SJCRH30 (cell line): Measurements from ENCODE around the gene SVIL. TPM values are rescaled to one million over a fixed set of nuclear protein-coding genes. Genes with fewer than 3 reads are reported as not detected.
"Not testable (repeated sequence)": the region's sequence is repeated elsewhere in the genome, so short reads cannot be mapped to it uniquely, and the experiment has no call there.

Source experiments
- DNase-seq, 2 experiments: peaks; one replicate each; pipeline ENCODE4 v3.0.0-alpha.2; 2015 to 2020
- H3K27ac ChIP-seq: fragments of 250-450 bp; sonication (Bioruptor Pico); 2 replicates; pipeline ENCODE4 v1.5.1; 2020; ENCODE audit warnings: mild to moderate bottlenecking, moderate library complexity
- H3K27me3 ChIP-seq: fragments of 250-450 bp; sonication (Bioruptor Pico); 2 replicates; pipeline ENCODE4 v1.5.1; 2020; ENCODE audit warnings: mild to moderate bottlenecking, moderate library complexity
- H3K36me3 ChIP-seq: fragments of 250-450 bp; sonication (Bioruptor Pico); 2 replicates; pipeline ENCODE4 v1.5.1; 2020; ENCODE audit warnings: mild to moderate bottlenecking, moderate library complexity
- H3K4me1 ChIP-seq: fragments of 250-450 bp; sonication (Bioruptor Pico); 2 replicates; pipeline ENCODE4 v1.5.1; 2020; ENCODE audit warnings: mild to moderate bottlenecking, moderate library complexity
- H3K4me3 ChIP-seq: fragments of 250-450 bp; sonication (Bioruptor Pico); 2 replicates; pipeline ENCODE4 v1.5.1; 2020; ENCODE audit warnings: mild to moderate bottlenecking, moderate library complexity
- H3K9me3 ChIP-seq: fragments of 250-450 bp; sonication (Bioruptor Pico); replicated peaks from 2 replicates; pipeline ENCODE4 v1.5.1; 2020; ENCODE audit warnings: mild to moderate bottlenecking, moderate library complexity
- total RNA-seq: library from RNA; depleted of rRNA; stranded (reverse); fragments of >200 nt; shearing (Covaris generic); gene quantifications from 2 replicates; pipeline ENCODE4 v1.2.3, GENCODE V29; 2014

Gene SVIL
- total RNA-seq, 1 experiment from 2014 or later: 42.5 TPM

DNA sequence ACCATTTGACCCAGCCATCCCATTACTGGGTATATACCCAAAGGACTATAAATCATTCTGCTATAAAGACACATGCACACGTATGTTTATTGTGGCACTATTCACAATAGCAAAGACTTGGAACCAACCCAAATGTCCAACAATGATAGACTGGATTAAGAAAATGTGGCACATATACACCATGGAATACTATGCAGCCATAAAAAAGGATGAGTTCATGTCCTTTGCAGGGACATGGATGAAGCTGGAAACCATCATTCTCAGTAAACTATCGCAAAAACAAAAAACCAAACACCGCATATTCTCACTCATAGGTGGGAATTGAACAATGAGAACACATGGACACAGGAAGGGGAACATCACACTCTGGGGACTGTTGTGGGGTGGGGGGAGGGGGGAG is 85.3 kb downstream of the SVIL start:
- not testable (repeated sequence) for H3K9me3 ChIP-seq, H3K4me1 ChIP-seq, DNase-seq, H3K4me3 ChIP-seq, H3K27me3 ChIP-seq, H3K27ac ChIP-seq
- peaks cover 44% of the 10 kb centered on the region for H3K36me3 ChIP-seq

DNA sequence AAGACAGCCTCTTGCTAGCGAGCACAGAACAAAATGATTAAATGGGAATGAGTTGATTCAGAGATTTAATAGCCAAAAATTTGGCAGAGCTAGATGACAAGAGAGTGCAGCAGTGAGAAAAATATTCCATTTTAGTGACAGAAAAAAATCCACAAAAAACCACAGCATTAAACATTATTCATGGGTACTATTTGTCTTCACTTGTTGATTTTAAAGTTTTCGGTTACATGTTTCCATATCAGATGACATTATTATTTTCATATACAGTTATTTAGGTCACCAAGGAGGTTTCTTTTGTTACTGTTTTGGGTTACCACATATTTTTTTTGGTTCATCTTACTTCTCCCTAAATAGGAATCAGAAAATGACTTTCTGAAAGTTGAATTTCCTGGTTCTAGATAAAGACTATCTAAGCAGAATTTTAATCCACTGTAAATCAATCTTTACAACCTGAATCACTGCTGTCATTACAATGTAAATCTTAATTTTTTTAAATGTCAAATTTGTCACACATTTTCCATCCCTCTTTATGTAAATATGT is 87.9 kb downstream of the SVIL start:
- H3K4me1 ChIP-seq: 0 out of 2 replicates have a peak, but pooled peaks cover 2% of the 10 kb centered on the region
- peaks cover 27% of the 10 kb centered on the region for H3K36me3 ChIP-seq
- no peaks in the 10 kb centered on the region for H3K9me3 ChIP-seq
- no peak overlapping the region for H3K4me3 ChIP-seq
- no peak for DNase-seq
- no peaks in the 10 kb centered on the region for H3K27me3 ChIP-seq
- no peak overlapping the region for H3K27ac ChIP-seq

DNA sequence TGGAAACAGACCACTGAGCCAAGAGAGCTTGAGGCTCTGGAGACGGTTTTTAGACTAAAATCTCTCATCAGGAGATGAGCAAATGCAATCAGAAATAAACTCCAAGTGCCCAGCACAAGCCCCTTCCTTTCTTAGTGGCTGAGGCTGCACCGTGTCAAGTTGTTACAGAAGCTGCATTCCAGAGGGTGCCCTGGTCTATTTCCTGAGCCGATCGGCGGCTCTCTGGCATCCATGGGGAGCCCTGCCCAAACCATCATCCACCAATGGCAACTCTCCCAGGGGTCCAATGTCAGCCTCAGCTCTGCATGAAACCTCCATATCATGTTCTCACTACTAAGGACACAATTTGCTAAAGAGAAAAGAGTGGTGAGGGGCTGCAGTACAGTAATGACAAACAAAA is 89.6 kb downstream of the SVIL start:
- no peaks in the 10 kb centered on the region for H3K27me3 ChIP-seq
- H3K36me3 ChIP-seq: peaks cover 21% of the 10 kb centered on the region
- 0 out of 2 replicates have a peak, but pooled peaks cover 2% of the 10 kb centered on the region for H3K4me1 ChIP-seq
- no peaks in the 10 kb centered on the region for H3K9me3 ChIP-seq
- H3K4me3 ChIP-seq: no peak overlapping the region
- no peak for DNase-seq
- no peak overlapping the region for H3K27ac ChIP-seq

DNA sequence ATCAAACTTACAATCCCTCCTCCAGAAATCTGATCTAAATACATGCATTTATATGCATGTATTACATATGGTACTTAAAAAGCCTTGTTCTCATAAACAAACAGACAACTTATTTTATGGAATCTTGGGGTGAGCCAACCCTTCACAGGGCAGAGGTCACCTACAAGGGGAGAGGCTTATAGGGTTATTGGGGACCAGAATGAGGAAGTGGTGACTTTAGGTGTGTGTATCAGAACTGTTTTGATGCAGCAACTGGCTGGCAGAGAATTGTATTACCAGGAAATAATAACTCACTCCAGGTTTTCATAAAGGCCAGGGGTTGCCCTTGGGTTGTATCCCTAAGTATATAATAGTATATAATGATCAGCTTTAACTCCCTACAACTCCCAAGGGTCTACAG is 91.1 kb downstream of the SVIL start:
- peaks cover 20% of the 10 kb centered on the region for H3K36me3 ChIP-seq

DNA sequence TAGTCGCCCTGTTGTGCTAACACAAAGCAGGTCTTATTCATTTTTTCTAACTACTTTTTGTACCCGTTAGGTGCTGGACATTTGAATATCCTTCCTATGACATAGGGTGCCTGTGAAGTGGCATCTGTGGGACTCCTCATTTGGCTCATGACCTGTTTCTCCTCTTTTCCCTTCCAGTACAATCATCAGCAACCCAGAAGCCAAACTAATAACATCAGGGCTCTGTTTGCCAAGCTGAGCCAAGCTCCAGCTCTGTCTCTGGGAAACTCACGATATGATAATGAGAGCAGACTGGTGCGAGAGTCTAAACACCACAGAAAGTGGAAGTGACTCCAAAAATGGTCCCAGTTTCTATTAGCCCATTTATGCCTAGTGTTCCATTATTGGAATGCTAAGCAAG is 92.0 kb downstream of the SVIL start:
- H3K36me3 ChIP-seq: peaks cover 22% of the 10 kb centered on the region
- H3K4me1 ChIP-seq: 0 out of 2 replicates have a peak, but pooled peaks cover 2% of the 10 kb centered on the region
- no peak overlapping the region for H3K27ac ChIP-seq
- no peaks in the 10 kb centered on the region for H3K27me3 ChIP-seq
- no peak for DNase-seq
- H3K4me3 ChIP-seq: no peak overlapping the region
- H3K9me3 ChIP-seq: no peaks in the 10 kb centered on the region

More for the DNA sequence above, 91.1 kb downstream of the SVIL start:
- no peaks in the 10 kb centered on the region for H3K27me3 ChIP-seq
- H3K9me3 ChIP-seq: no peaks in the 10 kb centered on the region
- H3K27ac ChIP-seq: no peak overlapping the region
- 0 out of 2 replicates have a peak, but pooled peaks cover 2% of the 10 kb centered on the region for H3K4me1 ChIP-seq
- DNase-seq: no peak
- H3K4me3 ChIP-seq: no peak overlapping the region

DNA sequence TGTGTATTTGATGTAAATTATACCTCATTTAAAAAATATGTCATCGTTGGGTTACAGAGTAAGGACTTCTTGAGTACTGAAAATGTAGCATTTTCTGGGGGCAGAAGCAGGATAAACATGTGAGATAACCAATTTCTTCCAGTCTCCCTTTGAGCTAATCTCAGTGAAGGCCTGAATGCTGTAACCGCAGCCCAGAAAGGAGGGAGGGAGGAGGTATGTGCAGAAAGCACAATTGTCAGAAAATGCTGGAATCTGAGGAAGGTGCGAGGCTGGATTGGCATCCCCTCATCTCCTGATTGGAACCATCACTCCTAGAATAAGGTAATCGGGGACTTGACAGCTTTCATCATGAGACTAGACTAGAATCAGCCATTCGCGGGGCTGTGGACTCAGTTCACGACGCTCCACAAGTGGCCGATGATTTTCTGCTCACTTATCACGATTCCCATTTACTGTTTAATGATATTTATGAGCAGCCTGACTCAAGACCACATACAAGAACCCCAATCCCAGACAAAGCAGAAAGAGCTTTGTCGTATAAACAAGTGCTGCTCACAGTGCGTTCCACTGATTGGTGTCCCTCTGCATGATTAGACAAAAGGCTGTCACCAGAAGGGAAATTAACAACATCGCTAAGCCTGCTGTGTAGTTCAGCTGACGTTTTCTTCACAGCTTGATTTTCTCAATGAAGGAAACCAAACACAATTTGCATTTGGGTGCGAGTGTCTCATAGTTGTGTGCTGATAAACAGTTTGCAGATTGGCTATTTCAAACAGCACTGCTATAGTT is 93.2 kb downstream of the SVIL start:
- H3K4me1 ChIP-seq: no peaks in the 10 kb centered on the region; the same call in 1 of the 2 replicates

DNA sequence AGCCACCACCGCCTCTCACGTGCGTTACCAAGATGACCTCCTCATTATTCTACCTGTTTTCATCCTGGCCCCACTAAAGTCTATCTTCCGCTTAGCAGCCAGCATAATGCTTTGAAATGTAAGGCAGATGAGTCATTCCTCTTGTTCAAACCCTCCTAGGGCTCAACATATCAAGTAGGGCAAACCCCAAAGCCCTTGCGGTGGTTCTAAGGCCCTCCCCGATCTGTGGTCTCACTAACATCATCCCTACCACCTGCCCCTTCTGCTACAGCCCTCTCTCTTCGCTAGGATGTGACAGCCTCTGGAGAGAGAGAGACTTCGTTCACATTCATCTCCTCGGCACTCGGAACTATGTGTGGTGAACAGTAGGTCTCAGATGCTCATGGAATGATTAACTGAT is 94.8 kb downstream of the SVIL start:
- Histone ChIP-seq H3K27me3 (no peaks in the 10 kb centered on the region), H3K9me3 (no peaks in the 10 kb centered on the region), H3K4me1 (peaks cover 5% of the 10 kb centered on the region; the same call in 1 of the 2 replicates), H3K36me3 (peaks cover 17% of the 10 kb centered on the region), H3K27ac (no peak overlapping the region), H3K4me3 (no peak overlapping the region)
- peak; percentile 43 to 59 for DNase-seq

More for the DNA sequence above, 93.2 kb downstream of the SVIL start:
- no peak overlapping the region for H3K27ac ChIP-seq
- no peaks in the 10 kb centered on the region for H3K9me3 ChIP-seq
- DNase-seq: no peak
- no peaks in the 10 kb centered on the region for H3K27me3 ChIP-seq
- peaks cover 22% of the 10 kb centered on the region for H3K36me3 ChIP-seq
- H3K4me3 ChIP-seq: no peak overlapping the region

DNA sequence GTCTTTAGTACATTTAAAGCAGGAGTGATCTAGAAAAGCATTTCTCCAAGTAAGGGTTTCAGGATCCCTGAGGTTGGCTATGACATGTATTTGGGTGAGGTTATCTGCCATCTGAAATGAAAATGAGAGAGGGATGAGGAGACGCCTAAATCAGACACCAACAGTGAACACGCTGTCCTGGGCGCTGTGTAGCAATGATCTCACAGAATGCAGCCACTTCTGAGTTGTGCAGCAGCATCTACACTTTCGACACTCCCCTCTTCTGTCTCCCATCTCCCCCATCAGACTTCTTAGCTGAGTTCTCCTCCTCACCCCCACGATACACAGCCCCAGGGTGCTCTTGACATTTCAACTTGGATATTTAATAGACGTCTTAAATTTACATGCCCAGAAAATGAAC is 95.4 kb downstream of the SVIL start:
- H3K36me3 ChIP-seq: peaks cover 14% of the 10 kb centered on the region; the same call in 1 of the 2 replicates
- H3K27ac ChIP-seq: no peak overlapping the region
- no peaks in the 10 kb centered on the region for H3K9me3 ChIP-seq
- DNase-seq: no peak
- no peak overlapping the region for H3K4me3 ChIP-seq
- peaks cover 5% of the 10 kb centered on the region; the same call in 1 of the 2 replicates for H3K4me1 ChIP-seq
- no peaks in the 10 kb centered on the region for H3K27me3 ChIP-seq

DNA sequence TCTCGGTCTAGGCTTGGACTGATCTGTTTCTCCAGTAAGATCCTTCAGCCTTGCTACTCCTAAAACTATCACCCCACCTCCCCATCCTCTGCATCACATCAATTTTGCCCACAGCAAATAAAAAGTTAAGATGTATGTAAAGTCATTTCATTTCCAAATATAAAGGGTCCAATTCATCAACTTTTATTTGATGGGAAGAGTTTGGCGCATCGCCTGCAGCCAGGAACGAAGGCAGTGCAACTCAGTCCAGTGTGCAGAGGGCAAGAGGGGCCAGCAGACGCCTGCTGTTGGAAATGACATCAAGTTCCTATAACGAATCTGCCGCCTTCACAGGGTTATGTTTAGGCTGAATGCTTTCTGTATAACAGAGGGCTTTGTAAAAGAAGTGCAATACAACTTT is 97.0 kb downstream of the SVIL start:
- H3K4me1 ChIP-seq: peaks cover 5% of the 10 kb centered on the region; the same call in 1 of the 2 replicates
- DNase-seq: no peak
- no peak overlapping the region for H3K27ac ChIP-seq
- H3K4me3 ChIP-seq: no peak overlapping the region
- no peaks in the 10 kb centered on the region for H3K27me3 ChIP-seq
- no peaks in the 10 kb centered on the region for H3K9me3 ChIP-seq
- peaks cover 14% of the 10 kb centered on the region; the same call in 1 of the 2 replicates for H3K36me3 ChIP-seq

DNA sequence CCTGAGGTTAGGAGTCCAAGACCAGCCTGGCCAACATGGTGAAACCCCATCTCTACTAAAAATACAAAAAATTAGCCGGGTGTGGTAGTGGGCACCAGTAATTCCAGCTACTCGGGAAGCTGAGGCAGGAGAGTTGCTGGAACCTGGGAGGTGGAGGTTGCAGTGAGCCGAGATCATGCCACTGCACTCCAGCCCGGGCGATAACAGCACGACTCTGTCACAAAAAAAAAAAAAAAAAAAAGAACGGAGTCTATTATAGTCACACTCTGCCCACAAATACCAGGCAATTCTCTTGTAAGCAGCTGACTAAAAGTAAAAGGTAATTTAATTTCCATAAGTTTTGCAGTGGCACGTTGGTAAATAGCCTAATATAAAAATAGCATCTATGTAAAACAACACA is 98.1 kb downstream of the SVIL start:
- not testable (repeated sequence) for H3K4me1 ChIP-seq, H3K4me3 ChIP-seq, H3K9me3 ChIP-seq, DNase-seq, H3K27me3 ChIP-seq, H3K27ac ChIP-seq
- H3K36me3 ChIP-seq: peaks cover 12% of the 10 kb centered on the region; the same call in 1 of the 2 replicates

DNA sequence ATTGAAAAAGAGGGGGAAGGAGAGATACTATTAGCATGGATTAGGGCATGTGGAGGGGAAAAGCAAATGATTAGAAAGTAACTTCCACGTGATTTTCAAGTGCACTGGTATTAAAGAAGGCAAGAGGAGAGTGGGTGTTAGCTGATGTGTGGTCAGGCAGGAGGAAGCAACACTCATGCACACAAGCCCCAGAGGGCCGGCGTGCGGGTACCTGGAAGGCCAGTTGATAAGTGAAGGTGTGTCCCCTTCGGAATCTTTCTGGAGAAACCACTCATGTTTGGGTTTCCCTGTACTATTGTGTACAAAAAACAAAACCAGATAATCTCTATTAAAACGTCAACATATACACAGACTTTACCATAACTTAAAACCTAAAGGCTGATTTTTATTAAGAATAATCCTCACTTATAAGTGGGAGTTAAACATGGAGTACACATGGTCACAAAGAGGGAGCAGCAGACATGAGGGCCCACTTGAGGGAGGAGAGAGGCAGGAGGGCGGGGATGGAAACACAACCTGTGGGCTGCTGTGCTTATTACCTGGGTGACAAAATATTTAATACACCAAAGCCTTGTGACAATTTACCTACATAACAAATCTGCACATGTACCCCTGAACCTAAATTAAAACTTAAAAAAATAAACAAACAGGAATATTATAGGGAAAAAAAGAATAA is 98.9 kb downstream of the SVIL start:
- DNase-seq: no peak
- H3K27ac ChIP-seq: no peak overlapping the region
- H3K4me1 ChIP-seq: peaks cover 5% of the 10 kb centered on the region; the same call in 1 of the 2 replicates
- H3K4me3 ChIP-seq: no peak overlapping the region
- H3K36me3 ChIP-seq: peaks cover 7% of the 10 kb centered on the region
- no peaks in the 10 kb centered on the region for H3K9me3 ChIP-seq
- no peaks in the 10 kb centered on the region for H3K27me3 ChIP-seq

DNA sequence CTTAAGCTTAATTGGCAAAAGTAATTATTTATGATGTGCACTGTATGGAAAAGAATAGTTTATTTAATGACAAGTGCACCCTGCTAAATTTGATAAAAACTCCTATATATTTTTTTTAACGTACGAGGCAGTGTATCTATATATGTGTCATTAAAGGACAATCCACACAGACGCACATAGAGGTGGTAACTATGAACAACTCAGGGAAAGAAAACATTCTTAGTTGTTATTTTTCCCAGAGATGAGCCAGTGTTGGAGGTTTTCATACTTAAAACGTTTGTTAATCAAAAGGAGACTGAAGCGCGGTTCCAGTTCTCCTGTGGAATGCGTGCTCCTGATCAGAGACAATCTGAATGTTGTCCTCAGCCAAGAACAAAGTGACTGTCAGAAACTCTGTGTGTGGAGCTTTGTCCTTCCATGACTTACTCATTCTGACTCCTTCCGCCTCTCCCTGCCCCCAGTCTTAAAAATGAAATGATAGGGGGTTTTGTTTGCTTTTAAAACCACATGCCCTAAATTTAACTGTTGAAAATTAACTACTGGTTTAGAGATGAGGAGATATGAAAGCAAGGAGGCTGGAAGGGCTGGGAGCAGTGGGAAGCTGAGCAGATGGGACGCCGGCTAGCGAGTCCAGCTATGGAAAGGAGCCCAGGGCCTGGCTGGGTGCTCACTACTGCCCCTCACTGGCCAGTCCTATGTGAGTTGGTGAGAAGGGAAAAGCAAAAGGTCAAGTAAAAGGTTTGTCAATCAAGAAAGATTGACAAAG is 99.6 kb downstream of the SVIL start:
- H3K9me3 ChIP-seq: no peaks in the 10 kb centered on the region
- H3K4me3 ChIP-seq: no peak overlapping the region
- no peaks in the 10 kb centered on the region for H3K27me3 ChIP-seq
- peaks cover 5% of the 10 kb centered on the region; the same call in 1 of the 2 replicates for H3K4me1 ChIP-seq
- H3K27ac ChIP-seq: no peak overlapping the region
- peaks cover 14% of the 10 kb centered on the region for H3K36me3 ChIP-seq
- DNase-seq: peak; percentile 78 to 82

DNA sequence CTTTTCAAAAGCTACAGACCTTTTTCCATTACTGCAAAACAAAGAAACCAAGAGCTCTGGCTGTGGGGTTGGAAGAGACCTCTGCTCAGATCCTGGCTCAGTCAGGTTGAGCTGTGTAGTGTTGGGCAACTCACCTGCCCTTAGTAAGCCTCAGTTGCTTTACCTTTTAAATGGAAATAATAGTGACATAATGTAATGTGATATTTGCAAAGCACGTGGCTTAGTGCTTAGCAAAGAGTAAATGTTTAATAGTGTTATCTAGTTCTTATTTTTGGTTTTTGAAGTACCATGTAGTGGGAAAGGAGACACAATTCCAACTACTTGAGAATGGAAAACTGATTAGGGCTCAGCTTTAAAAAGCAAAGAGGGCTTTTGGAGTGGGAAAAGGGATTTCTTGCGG is 100.2 kb downstream of the SVIL start:
- H3K36me3 ChIP-seq: peaks cover 15% of the 10 kb centered on the region
- no peak overlapping the region for H3K27ac ChIP-seq
- H3K9me3 ChIP-seq: no peaks in the 10 kb centered on the region
- H3K4me3 ChIP-seq: no peak overlapping the region
- H3K27me3 ChIP-seq: no peaks in the 10 kb centered on the region
- DNase-seq: no peak
- peaks cover 5% of the 10 kb centered on the region; the same call in 1 of the 2 replicates for H3K4me1 ChIP-seq

DNA sequence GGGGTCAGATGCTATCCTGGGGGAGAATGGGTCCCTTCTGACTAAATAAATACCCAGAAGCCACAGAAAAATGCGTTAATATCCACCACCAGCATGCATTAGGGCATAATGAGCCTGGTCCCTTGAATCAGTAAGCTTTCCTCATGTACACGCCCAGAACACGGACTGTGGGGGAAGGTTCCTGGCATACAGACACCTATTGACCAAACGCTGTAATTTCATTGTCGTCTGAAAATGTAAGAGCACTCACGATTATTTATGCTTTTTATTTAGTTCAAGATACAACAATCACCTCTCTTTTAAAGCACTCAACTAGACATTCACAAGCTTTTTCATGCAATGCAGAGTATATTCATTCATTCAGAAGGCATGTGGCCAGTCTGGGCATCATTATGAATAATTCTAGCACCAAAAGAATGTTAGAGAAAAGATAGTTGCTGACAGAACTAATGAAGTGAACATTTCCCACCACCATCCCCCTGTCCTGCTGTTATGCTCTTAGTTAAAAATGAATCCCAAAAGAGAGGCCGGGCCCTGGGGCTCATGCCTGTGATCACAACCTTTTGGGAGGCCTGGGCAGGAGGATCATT is 101.0 kb downstream of the SVIL start:
- peaks cover 5% of the 10 kb centered on the region; the same call in 1 of the 2 replicates for H3K4me1 ChIP-seq
- H3K27me3 ChIP-seq: no peaks in the 10 kb centered on the region
- H3K36me3 ChIP-seq: peaks cover 16% of the 10 kb centered on the region
- no peak for DNase-seq
- no peak overlapping the region for H3K27ac ChIP-seq
- H3K9me3 ChIP-seq: no peaks in the 10 kb centered on the region
- H3K4me3 ChIP-seq: no peak overlapping the region
